HG03378 (cell line): ENCODE results near the gene FRMD4A.
A peak's percentile ranks its signal among the peaks of the same experiment; 100 is the strongest.
"Not testable (repeated sequence)": the region's sequence is repeated elsewhere in the genome, so short reads cannot be mapped to it uniquely, and the experiment has no call there.

Source experiments
- ATAC-seq: cut with Tn5 transposase; IDR thresholded peaks from one replicate; pipeline ENCODE4 v1.9.1; 2021; ENCODE audit warnings: mild to moderate bottlenecking, moderate library complexity; ENCODE audit not compliant: unreplicated experiment

Gene FRMD4A

DNA sequence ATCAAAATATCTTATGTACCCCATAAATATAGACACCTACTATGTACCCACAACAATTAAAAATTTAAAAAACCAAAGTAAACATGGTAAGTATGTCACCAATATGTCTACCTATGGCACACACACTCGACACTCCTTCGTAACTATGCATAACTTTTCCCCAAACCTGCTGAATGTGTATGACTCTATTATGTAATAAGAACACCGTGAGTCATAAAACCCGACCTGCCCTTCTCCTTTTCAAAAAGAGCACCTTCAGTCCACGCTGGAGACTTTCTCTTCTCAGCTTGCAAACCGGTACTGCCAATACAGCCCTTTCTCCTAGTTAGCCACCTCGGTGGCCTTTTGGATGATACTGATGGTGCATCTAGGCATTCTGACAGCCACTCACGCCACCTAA is 557.7 kb downstream of the FRMD4A start:
- no peak for ATAC-seq

DNA sequence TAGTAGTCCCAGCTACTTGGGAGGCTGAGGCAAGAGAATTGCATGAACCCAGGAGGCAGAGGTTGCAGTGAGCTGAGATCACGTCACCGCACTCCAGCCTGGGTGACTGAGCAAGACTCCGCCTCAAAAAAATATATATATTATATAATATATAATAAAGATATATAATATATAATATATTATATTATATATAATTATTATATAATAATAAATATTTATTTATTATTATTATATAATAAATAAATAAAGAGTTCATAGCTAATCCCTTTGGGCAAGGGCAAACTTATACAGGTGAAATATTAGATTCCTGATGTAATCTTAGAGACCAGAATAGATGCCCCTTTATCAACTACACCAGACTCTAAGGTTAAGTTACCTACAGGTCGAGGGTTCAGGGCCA is 558.7 kb downstream of the FRMD4A start:
- ATAC-seq, result no peak

DNA sequence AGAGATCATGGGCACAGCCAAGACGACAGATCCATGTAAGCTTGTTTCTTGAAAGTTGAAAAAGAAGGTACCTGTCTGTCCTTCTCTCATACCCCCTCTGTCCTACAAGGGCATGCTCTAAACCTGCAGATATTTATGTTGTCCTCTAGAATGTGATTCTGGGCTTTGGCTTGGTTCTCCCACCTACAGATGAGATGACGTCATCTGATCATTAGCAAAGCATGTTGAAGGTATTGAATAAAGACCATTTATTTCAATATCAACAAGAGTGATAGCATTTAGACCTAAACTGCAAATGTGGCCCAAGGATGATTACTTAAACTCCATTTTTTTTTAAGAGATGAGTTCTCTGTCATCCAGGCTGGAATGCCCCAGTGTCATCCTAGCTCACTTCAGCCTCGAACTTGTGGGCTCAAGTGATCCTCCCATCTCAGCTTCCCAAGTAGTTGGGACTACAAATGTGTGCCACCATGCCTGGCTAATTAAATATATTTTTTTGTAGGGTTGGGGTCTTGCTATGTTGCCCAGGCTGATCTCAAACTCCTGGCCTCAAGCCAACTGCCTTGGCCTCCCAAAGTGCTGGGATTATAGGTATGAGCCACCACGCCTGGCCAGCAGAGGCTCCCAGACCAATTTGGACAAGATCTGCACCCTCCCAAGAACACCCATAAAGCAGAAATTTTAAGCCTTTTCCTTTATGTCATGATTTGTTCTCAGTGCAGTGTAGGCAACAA is 559.8 kb downstream of the FRMD4A start:
- ATAC-seq, result no peak

DNA sequence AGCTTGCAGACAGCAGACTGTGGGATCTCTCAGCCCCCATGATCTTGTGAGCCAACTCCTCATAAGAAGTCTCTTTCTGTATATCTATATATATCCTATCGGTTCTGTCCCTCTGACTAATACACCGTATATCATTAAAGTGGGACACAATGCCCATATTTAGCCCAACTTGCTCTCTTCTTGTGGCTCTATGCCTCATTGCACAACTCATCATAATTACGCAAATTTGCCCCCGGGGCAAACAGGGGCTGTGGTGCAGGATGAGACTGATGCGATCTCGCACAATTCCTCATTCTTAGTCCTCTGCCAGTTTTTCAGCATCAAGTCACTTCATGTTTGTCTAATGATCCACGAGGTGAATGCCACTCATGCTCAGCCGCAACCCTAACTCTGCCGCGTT is 560.8 kb downstream of the FRMD4A start:
- ATAC-seq, result peak; percentile 53

DNA sequence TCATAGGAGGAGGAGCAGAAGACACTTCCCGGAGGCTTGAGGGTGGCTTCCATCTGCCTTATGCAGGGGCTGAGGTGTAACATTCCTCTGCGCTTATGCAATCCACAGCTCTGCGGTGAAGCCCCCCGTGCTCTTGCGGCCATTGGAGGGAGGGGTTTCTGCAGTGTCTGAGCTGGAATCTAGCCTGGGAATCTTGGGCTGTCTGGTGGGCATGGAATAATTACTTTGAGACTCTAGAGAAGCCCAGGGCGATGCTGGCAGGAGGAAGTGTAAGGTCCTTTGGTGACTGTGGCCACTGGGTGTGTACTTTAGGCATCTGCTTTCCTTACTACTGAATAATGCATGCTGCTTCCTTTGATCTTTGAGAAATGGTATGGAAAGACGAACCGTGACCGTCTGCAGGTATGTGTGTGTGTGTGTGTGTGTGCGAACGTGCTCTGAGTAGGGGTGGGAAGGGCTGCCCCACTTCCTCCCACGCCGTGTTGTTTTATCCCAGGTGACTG is 563.0 kb downstream of the FRMD4A start:
- no peak for ATAC-seq

DNA sequence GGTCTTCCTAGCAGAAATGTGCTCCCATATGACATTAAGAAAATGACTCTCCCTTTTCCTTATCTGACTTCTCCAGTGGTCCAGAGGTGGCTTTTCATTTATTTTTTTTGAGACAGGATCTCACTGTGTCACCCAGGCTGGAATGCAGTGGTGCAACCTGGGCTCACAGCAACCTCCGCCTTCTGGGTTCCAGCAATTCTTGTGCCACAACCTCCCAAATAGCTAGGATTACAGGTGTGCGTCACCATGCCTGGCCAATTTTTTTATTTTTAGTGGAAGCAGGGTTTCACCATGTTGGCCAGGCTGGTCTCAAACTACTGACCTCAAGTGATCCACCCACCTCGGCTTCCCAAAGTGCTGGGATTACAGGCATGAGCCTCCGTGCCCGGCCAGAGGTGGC is 563.6 kb downstream of the FRMD4A start:
- not testable (repeated sequence) for ATAC-seq

DNA sequence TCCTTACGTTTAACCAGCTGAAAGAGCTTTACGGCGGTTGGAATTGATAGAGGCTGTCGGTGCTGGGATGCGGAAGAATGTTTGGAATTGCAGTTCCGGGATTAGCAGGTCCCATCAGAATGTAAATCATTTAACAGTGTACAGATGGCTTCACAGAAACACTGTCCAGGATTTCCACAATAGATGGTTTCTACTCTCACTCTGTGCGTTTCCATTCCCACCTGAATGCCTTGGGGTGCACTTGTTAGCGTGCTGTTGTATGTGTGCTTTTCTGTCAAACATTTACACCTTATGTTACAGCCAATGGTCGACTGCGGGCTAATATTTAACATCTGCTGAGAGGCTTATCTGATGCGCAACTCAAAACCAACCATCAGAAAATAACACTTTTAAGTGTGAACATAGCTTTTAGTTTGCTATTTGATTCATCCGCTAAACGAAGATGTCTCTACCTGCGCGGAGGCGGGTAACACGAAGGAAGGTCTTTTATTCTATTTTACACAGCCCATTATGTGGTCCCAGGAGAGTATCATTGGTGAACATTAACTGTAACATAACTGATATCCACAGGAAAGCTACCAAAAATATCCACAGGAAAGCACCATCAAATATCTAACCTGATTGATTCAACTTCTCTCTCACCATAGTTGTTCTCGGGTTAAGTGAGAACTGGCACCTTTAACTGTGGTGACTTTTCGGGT is 564.9 kb downstream of the FRMD4A start:
- no peak for ATAC-seq

DNA sequence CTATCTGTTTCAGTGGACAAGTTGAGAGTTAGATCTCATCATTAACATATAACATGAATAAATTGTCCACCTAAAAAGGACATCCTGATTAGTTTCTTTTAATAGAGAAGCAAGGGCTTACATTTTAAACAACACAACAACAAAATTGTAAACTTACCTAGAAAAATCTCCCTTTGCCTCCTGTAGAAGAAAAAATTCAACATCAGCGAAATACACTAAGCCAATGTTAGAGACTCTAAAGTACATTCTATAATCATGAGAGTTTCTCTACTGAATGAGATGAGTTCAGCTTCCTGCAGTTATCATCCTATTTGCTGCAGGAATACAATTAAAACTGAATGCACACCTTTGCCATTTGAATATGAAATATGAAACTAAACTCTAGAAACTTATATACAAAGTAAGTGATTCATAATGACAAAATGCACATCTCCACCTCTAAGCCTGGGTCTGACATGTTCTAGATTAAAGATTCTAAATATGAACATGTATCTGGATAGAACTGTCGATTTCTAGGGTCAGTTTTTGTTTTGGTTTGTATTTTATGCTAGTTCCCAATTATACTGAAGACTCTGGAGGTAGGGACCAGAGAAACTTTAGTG is 569.1 kb downstream of the FRMD4A start:
- no peak for ATAC-seq

DNA sequence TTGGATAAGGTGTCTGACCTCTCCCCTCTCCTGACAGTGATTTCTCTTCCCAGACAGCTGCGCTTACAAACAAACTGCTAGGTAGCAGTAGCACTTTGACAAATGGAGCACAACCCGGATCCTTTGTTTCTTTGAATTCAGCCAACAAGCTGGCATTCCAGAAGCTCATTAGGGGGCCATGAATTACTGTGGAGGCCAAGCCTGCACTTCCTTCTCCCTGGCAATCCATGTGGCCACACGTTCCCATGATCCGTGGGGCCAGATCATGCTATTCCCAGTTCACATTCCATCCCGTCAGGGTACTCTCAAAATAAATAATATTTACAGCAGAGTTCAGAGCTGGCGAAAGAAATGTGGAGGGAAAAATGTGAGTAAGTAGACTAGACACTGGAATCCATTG is 571.6 kb downstream of the FRMD4A start:
- ATAC-seq, result no peak

DNA sequence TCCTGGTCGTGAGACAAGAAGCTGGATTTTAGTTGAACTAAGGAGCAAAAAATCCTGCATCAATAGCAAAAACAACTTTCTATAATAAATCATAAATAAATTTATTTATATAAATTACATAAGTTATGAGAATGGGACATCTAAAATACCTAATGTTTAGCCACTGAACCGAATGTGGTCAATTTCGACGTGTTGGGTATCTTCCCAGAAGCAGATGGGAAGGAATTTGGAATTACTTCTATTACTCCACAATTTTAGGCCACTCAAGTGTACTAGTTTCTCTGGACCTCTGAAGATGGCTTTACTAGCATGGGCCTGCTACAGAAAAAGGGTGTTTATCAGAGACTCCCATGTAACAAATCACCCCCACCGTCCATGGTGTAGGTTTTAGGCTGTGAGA is 572.0 kb downstream of the FRMD4A start:
- no peak for ATAC-seq

DNA sequence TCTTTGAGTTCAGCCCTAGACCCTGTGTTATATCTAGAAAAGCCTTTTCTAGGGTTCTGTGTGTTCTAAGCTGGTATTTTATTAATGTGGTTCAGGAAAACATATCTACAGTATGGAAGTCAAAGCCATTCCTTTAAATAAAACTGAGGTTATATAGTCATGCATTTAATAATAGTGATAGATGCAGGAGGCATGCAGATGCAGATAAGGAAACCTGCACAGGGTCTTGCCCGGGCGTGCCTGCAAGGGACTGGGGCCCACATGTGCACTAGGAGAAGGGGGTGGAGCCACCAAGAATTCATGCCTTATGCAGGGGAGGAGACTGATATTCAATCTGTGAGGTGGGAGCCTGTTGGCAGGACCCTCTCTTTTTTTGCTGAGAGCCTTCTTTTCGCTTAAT is 572.4 kb downstream of the FRMD4A start:
- ATAC-seq, result no peak

DNA sequence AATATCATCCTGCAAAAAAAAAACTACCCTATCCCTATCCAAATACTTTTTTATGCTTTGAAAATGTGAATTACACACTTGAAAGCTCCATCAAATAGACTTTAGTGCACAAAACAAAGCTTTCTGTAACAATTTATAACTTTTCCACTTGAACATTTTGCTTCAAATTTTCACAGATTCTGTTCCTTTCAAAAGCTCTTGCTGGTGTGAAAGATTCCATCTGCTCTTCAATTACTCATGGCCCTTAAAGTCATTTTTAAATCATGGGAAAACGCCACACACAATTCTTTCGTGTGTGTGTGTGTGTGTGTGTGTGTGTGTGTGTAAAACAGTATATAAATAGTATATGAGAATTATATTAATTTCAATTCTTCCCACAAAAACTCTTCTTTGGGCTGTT is 576.4 kb downstream of the FRMD4A start:
- no peak for ATAC-seq

DNA sequence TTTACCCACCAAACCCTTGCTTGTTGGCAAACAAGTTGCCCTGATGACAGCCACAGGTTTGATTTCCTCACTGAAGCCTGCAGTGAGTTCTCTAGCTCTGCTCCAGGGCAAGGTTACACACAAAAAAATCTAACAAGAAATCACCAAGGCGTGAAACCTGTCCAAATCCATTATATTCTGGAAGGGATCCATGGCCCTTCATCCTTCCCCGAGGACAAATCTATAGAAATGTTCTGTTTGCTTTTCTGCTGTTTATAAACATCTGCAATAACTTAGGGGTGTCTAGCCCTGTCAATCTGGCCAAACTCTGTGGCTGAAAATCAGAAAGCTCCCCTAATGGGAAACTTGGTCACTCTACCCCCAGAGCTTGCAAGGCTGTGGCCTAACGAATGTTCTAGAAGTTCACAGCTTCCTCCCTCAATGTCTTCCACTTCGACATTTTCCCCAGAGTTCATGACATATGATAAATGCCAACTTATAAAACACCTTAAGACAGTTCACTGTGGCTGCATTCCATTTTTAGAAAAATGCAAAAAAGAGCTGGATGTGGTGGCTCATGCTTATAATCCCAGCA is 579.4 kb downstream of the FRMD4A start:
- ATAC-seq, result no peak

DNA sequence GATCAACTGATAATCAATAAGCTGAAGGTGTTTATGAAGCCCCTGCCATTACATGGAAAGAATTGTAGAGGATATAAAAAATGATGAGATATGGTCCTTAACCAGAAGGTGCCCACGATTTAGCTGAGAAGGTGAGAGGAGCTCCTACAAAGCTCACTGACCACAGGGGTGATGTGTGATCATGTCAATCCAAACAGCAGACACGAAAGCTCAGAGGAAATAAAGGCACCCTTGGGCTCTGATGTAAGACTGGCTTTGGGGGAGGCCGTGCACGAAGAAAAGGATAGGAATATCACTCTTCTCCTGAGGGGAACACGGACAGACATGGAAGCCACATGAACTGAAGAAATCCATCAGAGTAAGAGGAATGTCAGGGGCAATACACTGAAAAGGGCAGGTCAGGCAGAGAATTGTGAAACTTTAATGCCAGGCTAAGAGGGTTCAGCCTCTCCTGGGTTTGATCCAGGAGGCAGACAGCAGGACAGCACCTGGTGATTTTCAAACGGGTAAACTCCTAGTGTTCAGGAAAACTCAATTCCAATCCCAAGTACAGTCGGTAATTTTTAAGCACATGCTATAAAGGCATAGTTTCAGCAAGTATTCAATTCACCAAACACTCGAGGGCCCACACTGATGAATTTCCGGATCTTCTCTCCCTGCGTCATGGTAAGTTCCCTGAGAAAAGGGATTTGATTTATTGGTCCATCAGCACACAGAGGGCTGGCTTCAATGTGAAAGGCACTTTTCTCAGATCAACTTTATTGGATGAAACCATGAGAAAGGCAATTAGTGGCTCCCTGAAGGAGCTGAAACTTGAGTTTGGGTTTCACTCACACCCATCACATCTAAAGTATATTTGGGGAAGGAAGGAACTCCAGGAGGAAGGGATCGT is 580.2 kb downstream of the FRMD4A start:
- no peak for ATAC-seq

DNA sequence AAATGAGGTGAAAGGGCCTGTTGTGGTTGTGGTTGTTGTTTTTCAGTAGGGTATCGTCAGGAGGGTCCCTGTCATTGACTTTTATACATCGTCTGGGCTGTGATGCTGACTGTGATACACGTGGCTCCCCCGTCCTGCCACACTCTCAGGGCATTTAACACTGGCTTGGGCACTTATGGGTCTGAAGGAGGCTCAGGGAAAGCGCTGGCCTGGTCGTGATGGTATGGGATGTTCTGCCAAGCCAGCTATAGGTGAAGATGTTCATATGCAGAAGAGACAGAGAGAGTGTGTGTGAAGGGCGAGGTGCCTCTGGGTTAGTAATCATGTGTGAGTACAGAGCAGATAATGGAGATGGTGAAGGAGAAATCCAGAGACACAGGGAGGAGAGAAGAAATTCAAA is 585.5 kb downstream of the FRMD4A start:
- ATAC-seq, result no peak

DNA sequence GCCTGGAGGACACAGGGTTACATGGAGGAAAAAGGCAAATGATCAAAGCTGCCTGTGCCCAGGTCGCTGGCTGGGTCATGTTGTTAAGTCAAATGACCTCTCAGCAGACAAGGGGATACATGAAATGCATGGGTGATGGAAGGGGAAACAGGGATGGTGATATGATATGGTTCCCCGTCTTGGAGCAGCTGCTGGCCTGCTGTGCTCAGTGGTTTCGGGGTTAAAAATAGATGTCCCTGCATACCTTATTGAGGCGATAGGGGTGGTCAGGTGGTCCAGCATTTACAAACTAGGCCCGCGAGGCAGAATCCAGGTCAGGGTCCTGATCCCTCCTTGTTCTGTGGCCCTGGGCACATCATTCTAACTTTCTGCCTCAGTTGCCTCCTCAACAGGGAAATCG is 586.8 kb downstream of the FRMD4A start:
- ATAC-seq, result no peak

DNA sequence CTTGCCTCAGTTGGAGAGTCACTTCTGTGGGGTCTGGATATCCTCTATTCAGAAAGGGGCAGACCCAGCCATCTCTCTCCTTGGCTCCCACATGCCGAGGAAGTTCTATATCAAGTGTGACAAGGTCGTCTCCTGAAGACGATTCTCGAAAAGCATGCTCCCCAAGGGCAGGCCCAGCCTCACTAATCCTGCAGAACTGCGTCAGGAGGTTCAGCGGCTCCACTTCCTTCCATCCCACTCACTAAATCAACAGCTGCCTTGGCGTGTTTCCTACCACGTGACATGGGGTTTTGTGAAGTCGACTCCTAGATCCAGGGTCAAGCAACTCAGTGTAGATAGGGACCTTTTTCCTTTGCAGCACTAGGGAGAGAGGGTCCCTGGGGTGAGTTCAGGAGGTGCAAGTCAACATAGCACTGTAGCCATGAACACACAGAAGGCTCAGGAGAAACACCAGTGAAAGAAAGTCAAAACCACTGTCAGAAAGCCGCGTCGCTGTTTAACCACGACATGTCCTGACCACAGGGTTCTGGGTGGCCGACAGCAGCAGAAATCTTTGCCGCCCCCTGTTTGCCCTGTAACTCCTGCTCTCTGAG is 587.5 kb downstream of the FRMD4A start:
- ATAC-seq, result no peak

DNA sequence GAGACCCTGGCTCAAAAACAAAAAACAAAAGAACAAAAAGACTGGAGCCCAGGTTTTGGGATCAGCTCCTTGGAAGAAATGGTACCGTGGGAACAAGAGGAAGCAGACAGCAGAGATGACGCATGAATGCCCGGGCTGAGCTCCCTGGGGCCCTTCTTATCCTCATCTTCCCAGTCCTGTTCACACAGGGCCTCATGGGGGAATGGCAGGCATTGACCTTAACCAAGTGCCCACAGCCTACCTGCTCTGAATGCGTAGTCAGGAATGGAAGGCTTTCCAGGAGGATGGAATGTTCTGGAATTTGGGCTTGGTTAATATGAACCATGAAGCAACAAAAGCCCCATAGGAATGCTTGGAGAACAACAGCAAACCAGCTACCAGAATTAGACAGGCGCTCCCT is 589.3 kb downstream of the FRMD4A start:
- ATAC-seq, result no peak

DNA sequence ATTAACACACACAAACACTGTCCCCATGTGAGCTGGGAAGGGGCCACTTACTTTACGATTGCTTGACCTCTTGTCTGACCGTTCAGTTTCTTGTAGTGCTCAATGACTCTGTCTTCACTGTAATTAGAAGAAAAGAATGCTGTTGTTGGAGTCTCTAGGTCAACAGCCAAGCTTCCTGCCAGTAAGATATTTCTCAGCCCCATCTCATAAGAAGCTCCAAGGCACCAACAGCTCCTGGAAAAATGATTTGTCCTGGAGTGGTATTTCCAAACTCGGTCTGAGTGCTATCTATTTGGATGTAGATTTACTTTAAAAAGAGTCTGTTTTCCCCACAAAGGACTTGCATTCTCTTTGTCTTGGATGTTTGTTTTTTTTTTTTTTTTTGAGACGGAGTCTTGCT is 590.3 kb downstream of the FRMD4A start:
- no peak for ATAC-seq

DNA sequence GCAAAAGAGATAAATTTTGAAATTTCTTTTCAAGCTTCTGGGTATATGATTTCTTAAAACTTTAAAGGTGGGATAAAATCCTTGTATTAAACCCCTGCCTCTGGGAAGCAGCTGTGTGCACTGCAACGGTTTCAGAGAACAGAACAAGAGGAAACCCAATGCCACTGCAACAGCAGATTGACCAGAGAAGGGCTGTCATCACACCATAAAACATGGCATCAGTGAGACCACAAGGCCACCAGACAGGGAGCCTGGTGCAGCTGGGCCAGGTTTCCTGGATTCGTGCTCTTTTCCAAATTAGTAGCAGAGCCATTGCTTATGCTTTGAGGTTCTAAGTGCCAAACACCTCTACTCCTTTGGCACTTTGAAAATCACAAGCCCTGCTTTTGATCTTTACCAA is 591.5 kb downstream of the FRMD4A start:
- ATAC-seq, result no peak
